HL-60 (cell line): Measurements from ENCODE around the gene LILRA6.

ENCODE experiments used
- GABPA ChIP-seq: IDR thresholded peaks from 2 replicates; pipeline ENCODE4 v1.6.1; 2012; ENCODE audit warnings: low read depth
- POLR2AphosphoS5 ChIP-seq: IDR thresholded peaks from 2 replicates; pipeline ENCODE4 v1.6.1; 2012; ENCODE audit warnings: low read depth
- SPI1 ChIP-seq: IDR thresholded peaks from 2 replicates; pipeline ENCODE4 v1.6.1; 2012; ENCODE audit warnings: low read depth, mild to moderate bottlenecking, borderline replicate concordance
- TF ChIP-seq, protein P1 (sequence below): IDR thresholded peaks from one replicate; pipeline ENCODE4 v1.5.1; 2011; ENCODE audit warnings: low read length, control low read depth, inconsistent platforms; ENCODE audit not compliant: insufficient read depth
- TF ChIP-seq, protein P2 (sequence below): IDR thresholded peaks from 2 replicates; pipeline ENCODE4 v1.6.1; 2012; ENCODE audit warnings: low read depth; ENCODE audit not compliant: insufficient replicate concordance

DNA sequence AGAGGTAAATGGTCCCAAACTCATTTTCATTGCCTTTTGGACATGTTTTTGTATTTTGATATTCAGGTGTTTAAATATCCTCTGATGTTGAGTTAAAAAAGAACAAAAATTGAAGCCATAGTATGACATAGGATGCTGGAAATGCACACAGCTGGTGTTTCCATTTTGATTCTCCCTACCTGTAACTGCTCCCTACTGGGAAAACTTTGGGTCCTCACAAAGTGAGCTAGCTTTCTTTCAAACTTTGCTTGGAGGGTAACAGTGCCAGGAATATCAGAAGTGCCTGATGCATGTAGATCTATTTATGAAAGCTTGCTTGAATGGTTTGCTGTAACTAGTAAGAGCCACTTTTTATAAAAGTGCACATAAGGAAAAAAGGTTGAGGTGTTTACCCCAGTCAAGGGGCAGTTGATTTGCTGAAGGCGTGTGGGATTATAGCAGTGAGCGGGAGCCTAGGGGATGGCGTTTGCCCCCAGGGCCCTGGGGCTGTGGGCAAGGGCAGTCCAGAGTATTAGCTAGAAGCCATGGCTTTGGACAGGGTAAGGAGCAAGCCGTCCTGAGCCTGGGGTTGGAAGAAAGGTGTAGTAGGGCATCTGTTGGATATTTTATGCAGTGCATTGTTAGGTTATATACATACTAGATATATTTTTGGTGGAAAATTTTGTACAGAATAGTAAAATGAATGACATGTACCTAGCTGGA lies 37.7 kb downstream of the LILRA6 start:
- TF ChIP-seq, protein P1, sequence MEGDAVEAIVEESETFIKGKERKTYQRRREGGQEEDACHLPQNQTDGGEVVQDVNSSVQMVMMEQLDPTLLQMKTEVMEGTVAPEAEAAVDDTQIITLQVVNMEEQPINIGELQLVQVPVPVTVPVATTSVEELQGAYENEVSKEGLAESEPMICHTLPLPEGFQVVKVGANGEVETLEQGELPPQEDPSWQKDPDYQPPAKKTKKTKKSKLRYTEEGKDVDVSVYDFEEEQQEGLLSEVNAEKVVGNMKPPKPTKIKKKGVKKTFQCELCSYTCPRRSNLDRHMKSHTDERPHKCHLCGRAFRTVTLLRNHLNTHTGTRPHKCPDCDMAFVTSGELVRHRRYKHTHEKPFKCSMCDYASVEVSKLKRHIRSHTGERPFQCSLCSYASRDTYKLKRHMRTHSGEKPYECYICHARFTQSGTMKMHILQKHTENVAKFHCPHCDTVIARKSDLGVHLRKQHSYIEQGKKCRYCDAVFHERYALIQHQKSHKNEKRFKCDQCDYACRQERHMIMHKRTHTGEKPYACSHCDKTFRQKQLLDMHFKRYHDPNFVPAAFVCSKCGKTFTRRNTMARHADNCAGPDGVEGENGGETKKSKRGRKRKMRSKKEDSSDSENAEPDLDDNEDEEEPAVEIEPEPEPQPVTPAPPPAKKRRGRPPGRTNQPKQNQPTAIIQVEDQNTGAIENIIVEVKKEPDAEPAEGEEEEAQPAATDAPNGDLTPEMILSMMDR = no peak
- TF ChIP-seq, protein P2, sequence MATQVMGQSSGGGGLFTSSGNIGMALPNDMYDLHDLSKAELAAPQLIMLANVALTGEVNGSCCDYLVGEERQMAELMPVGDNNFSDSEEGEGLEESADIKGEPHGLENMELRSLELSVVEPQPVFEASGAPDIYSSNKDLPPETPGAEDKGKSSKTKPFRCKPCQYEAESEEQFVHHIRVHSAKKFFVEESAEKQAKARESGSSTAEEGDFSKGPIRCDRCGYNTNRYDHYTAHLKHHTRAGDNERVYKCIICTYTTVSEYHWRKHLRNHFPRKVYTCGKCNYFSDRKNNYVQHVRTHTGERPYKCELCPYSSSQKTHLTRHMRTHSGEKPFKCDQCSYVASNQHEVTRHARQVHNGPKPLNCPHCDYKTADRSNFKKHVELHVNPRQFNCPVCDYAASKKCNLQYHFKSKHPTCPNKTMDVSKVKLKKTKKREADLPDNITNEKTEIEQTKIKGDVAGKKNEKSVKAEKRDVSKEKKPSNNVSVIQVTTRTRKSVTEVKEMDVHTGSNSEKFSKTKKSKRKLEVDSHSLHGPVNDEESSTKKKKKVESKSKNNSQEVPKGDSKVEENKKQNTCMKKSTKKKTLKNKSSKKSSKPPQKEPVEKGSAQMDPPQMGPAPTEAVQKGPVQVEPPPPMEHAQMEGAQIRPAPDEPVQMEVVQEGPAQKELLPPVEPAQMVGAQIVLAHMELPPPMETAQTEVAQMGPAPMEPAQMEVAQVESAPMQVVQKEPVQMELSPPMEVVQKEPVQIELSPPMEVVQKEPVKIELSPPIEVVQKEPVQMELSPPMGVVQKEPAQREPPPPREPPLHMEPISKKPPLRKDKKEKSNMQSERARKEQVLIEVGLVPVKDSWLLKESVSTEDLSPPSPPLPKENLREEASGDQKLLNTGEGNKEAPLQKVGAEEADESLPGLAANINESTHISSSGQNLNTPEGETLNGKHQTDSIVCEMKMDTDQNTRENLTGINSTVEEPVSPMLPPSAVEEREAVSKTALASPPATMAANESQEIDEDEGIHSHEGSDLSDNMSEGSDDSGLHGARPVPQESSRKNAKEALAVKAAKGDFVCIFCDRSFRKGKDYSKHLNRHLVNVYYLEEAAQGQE = no peak
- no peak; the same call in 1 of the 2 replicates for TF ChIP-seq POLR2AphosphoS5
- TF ChIP-seq GABPA = no peak
- no peak for TF ChIP-seq SPI1
